Renal pelvis (tissue), 4 donors: ENCODE measurements around the gene GLTP. TPM values are rescaled to one million over a fixed set of nuclear protein-coding genes. Genes with fewer than 3 reads are reported as not detected.

Experiments
- DNase-seq: peaks from one replicate; pipeline ENCODE4 v3.0.0-alpha.2; 2013
- polyA plus RNA-seq, 3 donors: library from polyadenylated mRNA; unstranded; fragments of 120-200 nt; gene quantifications; one replicate each; pipeline ENCODE4 v1.2.1, GENCODE V29; 2013; ENCODE audit not compliant: insufficient read length in 3 of 3

Gene GLTP
- polyA plus RNA-seq, 3 donors = 31.7 to 38.6 (median 32.5) TPM

- DNase-seq = peak; percentile 31
Observed at GRCh38 chr12:109804820-109805761, 75.2 kb downstream of the GLTP start.

- DNase-seq = no peak
Observed at GRCh38 chr12:109803678-109804077, 76.7 kb downstream of the GLTP start.

GRCh38 chr12:109802828-109803227 is 77.5 kb downstream of the GLTP start:
- no peak for DNase-seq

Other genes with a start within 250 kb of the GLTP start
- gene FAM222A, start 166.7 kb downstream of the GLTP start, polyA plus RNA-seq = 1 to 10 TPM; 7.8 to 10.0 (median 8.3) TPM
- 10 to 100 TPM; 14.7 to 21.7 (median 19.2) TPM for gene TRPV4, start 47.1 kb downstream of the GLTP start, polyA plus RNA-seq
- gene TCHP, start 19.7 kb upstream of the GLTP start, polyA plus RNA-seq = 10 to 100 TPM; 24.6 to 32.1 (median 27.7) TPM
- 10 to 100 TPM; 30.8 to 51.8 (median 48.9) TPM for gene GIT2, start 115.8 kb upstream of the GLTP start, polyA plus RNA-seq
- 10 to 100 TPM; 33.7 to 47.8 (median 46.4) TPM for gene ANKRD13A, start 118.9 kb upstream of the GLTP start, polyA plus RNA-seq
- 10 to 100 TPM; 29.5 to 38.6 (median 38.3) TPM for gene C12orf76, start 168.0 kb upstream of the GLTP start, polyA plus RNA-seq
- 10 to 100 TPM; 43.8 to 50.5 (median 48.1) TPM for gene IFT81, start 243.8 kb upstream of the GLTP start, polyA plus RNA-seq